Transverse colon (tissue), 4 donors: Measurements from ENCODE around the gene COQ2. TPM values are rescaled to one million over a fixed set of nuclear protein-coding genes. Genes with fewer than 3 reads are reported as not detected.
"Not testable (repeated sequence)": the region's sequence is repeated elsewhere in the genome, so short reads cannot be mapped to it uniquely, and the experiment has no call there.

Experiments
- DNase-seq: peaks from one replicate; pipeline ENCODE4 v3.0.0-alpha.2; 2019
- H3K27ac ChIP-seq, 4 donors: fragments of 200-600 bp; sonication (generic); 2 replicates each; pipeline ENCODE4 v1.5.1; 2016 to 2018; ENCODE audit warnings: inconsistent platforms in 4 of 4
- H3K27me3 ChIP-seq: fragments of 200-600 bp; sonication (generic); 2 replicates; pipeline ENCODE4 v1.5.1; 2017; ENCODE audit warnings: inconsistent platforms
- H3K36me3 ChIP-seq, 4 donors: fragments of 200-600 bp; sonication (generic); 2 replicates each; pipeline ENCODE4 v1.5.1; 2017 to 2019; ENCODE audit warnings: inconsistent platforms in 4 of 4
- H3K4me1 ChIP-seq, 4 donors: fragments of 200-600 bp; sonication (generic); 2 replicates each; pipeline ENCODE4 v1.5.1; 2017 to 2020; ENCODE audit warnings: inconsistent platforms in 4 of 4
- H3K4me3 ChIP-seq, 4 donors: fragments of 200-600 bp; sonication (generic); 1 replicate in 1 of 4; 2 replicates in 3 of 4; pipeline versions ENCODE4 v1.5.1 to v1.6.1; 2017 to 2019; ENCODE audit warnings: inconsistent platforms in 4 of 4
- H3K9me3 ChIP-seq, 2 donors: fragments of 200-600 bp; sonication (generic); 2 replicates each; pipeline ENCODE4 v1.5.1; 2017 to 2019; ENCODE audit warnings: inconsistent platforms in 2 of 2
- EP300 ChIP-seq: sonication (generic); formaldehyde crosslinking; IDR thresholded peaks from one replicate; pipeline ENCODE4 v1.6.1; 2017; ENCODE audit warnings: antibody characterized with exemption, low read depth
- POLR2A ChIP-seq: fragments of 450-650 bp; IDR thresholded peaks from one replicate; pipeline ENCODE4 v1.6.1; 2016; ENCODE audit warnings: antibody characterized with exemption, mild to moderate bottlenecking, moderate library complexity
- POLR2AphosphoS5 ChIP-seq, 3 donors: sonication (generic); formaldehyde crosslinking; IDR thresholded peaks; one replicate each; pipeline ENCODE4 v1.6.1; 2016; ENCODE audit warnings: antibody characterized with exemption in 3 of 3
- WGBS, 2 donors: methylation state at CpG; one replicate each; pipeline ENCODE4 v1.1.5; 2018; ENCODE audit warnings: low coverage in 1 of 2; 5-methylcytosine and 5-hydroxymethylcytosine counted together
- in situ Hi-C, 4 donors: fragments of 200-750 bp; cut with MboI; loops; one replicate each; pipeline versions ENCODE4 v1.15.0 to v1.15.1; 2017; ENCODE audit warnings: low sequenced_read_pairs in 3 of 4, low pct_ligation_motif_present in 1 of 4, low pct_unique_long_range_greater_than_20kb in 1 of 4
- intact Hi-C: fragments of 100-400 bp; cut with DNase I; formaldehyde crosslinking; loops from one replicate; pipeline ENCODE4 v1.15.1; 2023; ENCODE audit warnings: low total_unique reads
- total RNA-seq, 4 donors: library from RNA; depleted of rRNA; stranded (reverse); fragments of >200 nt; gene quantifications; one replicate each; pipeline ENCODE4 v1.1.0, GENCODE V29; 2016
- TF ChIP-seq, protein P1 (sequence below), 5 experiments: fragments of 200-600 bp in 3 of 5; fragments of 450-650 bp in 2 of 5; sonication (generic) in 3 of 5; IDR thresholded peaks; 1 replicate in 2 of 5; 2 replicates in 3 of 5; pipeline ENCODE4 v1.5.1; 2016 to 2017; ENCODE audit warnings: antibody characterized with exemption in 5 of 5, inconsistent platforms in 3 of 5, mild to moderate bottlenecking in 2 of 5, moderate library complexity in 1 of 5

COQ2 gene
- total RNA-seq, 4 donors from 2014 or later: 0.75 to 14.4 (median 12.2) TPM

DNA sequence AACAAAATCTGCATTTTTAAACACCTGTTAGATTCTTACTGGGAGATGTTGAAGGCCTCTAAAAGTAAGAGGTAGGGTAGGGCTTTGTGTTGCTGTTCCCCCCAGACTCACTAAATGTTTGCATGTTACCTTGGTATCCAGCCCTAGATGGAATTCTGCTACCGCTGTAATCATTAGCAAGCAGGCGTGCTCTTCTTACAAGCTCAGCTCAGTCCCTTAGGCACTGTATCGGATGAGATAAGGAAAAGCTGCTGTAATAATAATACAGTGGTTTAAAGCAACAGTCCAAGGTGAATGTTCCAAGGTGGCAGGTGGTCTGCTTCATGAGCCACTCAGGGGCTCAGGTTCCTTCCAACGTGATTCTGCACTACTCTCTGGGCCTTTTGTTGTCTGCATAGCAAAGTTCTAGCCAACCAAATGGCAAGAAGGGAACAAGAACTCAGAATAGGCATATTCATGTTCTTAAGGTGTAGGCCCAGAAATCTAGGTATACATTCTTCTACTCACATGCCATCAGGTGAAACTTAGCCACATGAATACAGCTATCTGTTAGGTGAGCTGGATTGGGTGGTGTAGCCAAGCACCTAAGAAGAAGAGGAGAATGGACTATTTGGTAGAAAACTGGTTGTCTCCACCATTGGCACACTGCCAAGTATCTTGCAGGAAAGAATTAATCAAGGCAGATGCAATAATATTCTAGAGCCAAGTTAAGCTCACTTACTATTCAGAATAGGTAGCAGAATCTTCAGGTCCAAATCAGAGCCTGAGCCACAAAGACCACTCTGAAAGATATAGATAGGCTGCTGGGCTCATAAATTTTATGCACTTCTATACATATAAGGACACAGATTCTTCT, 46.0 kb downstream of the COQ2 start:
- intact Hi-C loops: no loop called here
- WGBS, 2 donors: 93% methylated on average over 4 of the region's 4 CpGs; no CpG with 5 or more reads in 1 of the 2 donors
- Histone ChIP-seq H3K27ac (no peak overlapping the region), H3K36me3 (no peaks in the 10 kb centered on the region), H3K4me1 (peaks cover 0 to 26% (median 3%) of the 10 kb centered on the region in 4 donors), H3K4me3 (no peak overlapping the region), H3K27me3 (no peaks in the 10 kb centered on the region), H3K9me3 (no peaks in the 10 kb centered on the region)
- TF ChIP-seq POLR2A (no peak), POLR2AphosphoS5 (IDR thresholded peaks at IDR 0.05) (no peak), EP300 (no peak)
- TF ChIP-seq, protein P1, sequence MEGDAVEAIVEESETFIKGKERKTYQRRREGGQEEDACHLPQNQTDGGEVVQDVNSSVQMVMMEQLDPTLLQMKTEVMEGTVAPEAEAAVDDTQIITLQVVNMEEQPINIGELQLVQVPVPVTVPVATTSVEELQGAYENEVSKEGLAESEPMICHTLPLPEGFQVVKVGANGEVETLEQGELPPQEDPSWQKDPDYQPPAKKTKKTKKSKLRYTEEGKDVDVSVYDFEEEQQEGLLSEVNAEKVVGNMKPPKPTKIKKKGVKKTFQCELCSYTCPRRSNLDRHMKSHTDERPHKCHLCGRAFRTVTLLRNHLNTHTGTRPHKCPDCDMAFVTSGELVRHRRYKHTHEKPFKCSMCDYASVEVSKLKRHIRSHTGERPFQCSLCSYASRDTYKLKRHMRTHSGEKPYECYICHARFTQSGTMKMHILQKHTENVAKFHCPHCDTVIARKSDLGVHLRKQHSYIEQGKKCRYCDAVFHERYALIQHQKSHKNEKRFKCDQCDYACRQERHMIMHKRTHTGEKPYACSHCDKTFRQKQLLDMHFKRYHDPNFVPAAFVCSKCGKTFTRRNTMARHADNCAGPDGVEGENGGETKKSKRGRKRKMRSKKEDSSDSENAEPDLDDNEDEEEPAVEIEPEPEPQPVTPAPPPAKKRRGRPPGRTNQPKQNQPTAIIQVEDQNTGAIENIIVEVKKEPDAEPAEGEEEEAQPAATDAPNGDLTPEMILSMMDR (IDR thresholded peaks at IDR 0.05): no peak
- in situ Hi-C loops: no loop called here
- DNase-seq: no peak

- Histone ChIP-seq H3K27me3 (no peaks in the 10 kb centered on the region), H3K9me3 (no peaks in the 10 kb centered on the region), H3K4me3 (no peak overlapping the region), H3K4me1 (peaks cover 0 to 26% (median 3%) of the 10 kb centered on the region in 4 donors), H3K27ac (no peak overlapping the region), H3K36me3 (no peaks in the 10 kb centered on the region)
- TF ChIP-seq, protein P1 (IDR thresholded peaks at IDR 0.05): no peak
- TF ChIP-seq EP300 (no peak), POLR2AphosphoS5 (IDR thresholded peaks at IDR 0.05) (no peak)
- no peak for DNase-seq
- intact Hi-C loops: no loop called here
- WGBS, 2 donors: 89 to 100% methylated on average over 2 of the region's 2 CpGs
- in situ Hi-C loops: no loop called here
Observed at GRCh38 chr4:83237591-83237990, 47.0 kb downstream of the COQ2 start.

DNA sequence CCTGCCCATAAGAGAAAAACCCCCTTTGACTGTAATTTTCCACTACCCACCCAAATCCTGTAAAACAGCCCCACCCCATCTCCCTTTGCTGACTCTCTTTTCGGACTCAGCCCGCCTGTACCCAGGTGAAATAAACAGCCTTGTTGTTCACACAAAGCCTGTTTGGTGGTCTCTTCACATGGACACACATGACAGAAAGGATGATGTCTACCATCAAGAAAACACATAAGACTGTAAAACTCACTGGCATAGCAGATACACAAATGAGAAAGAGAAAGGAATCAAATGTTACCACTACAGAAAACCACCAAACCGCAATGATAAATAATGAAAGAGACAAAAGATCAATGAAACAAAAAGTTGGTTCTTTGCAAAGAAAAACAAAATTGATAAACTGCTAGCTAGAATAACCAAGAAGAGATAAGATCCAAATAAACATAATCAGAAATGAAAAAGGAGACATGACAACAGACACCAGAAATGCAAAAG, 48.9 kb downstream of the COQ2 start:
- intact Hi-C loops, DNase-seq, H3K27me3 ChIP-seq, in situ Hi-C loops, H3K36me3 ChIP-seq, H3K4me3 ChIP-seq, H3K9me3 ChIP-seq, H3K27ac ChIP-seq: not testable (repeated sequence)
- WGBS, 2 donors: 71 to 81% methylated on average over 1 to 3 of the region's 3 CpGs
- H3K4me1 ChIP-seq: peaks cover 0 to 30% (median 1%) of the 10 kb centered on the region in 4 donors

GRCh38 chr4:83234902-83235644, 49.5 kb downstream of the COQ2 start:
- 62 to 80% methylated on average over 3 to 4 of the region's 4 CpGs for WGBS, 2 donors
- in situ Hi-C loops (no loop called here), intact Hi-C loops (no loop called here)
- H3K27ac ChIP-seq: no peak overlapping the region
- no peaks in the 10 kb centered on the region for H3K9me3 ChIP-seq
- no peaks in the 10 kb centered on the region for H3K27me3 ChIP-seq
- no peak for DNase-seq
- H3K36me3 ChIP-seq: no peaks in the 10 kb centered on the region
- H3K4me1 ChIP-seq: peaks cover 0 to 27% (median 0%) of the 10 kb centered on the region in 4 donors
- TF ChIP-seq, protein P1 (IDR thresholded peaks at IDR 0.05): no peak
- TF ChIP-seq POLR2A (no peak), EP300 (no peak), POLR2AphosphoS5 (IDR thresholded peaks at IDR 0.05) (no peak)
- no peak overlapping the region for H3K4me3 ChIP-seq

GRCh38 chr4:83234387-83234786, 50.2 kb downstream of the COQ2 start:
- in situ Hi-C loops, H3K27ac ChIP-seq, H3K9me3 ChIP-seq, DNase-seq, H3K27me3 ChIP-seq, intact Hi-C loops, H3K4me3 ChIP-seq, H3K36me3 ChIP-seq: not testable (repeated sequence)
- peaks cover 0 to 23% (median 0%) of the 10 kb centered on the region in 4 donors for H3K4me1 ChIP-seq
- WGBS, 2 donors: 83 to 87% methylated on average over 1 to 3 of the region's 3 CpGs
